NCI-H2107 treated with DMSO at 0.1 percent for 48 hours (cell line): Measurements from ENCODE around the gene CXCL5.
"Not testable (repeated sequence)": the region's sequence is repeated elsewhere in the genome, so short reads cannot be mapped to it uniquely, and the experiment has no call there.

Experiments
- DNase-seq: peaks from one replicate; lab custom pipeline; 2025; ENCODE audit not compliant: unreplicated experiment; lab: John Stamatoyannopoulos, UW

The CXCL5 gene

GRCh38 chr4:74015126-74015780, 16.8 kb upstream of the CXCL5 start:
- DNase-seq: no peak

GRCh38 chr4:74014332-74014731, 15.9 kb upstream of the CXCL5 start:
- DNase-seq: no peak

GRCh38 chr4:74013264-74013663, 14.8 kb upstream of the CXCL5 start:
- DNase-seq: no peak

- DNase-seq: no peak
Observed at GRCh38 chr4:74012130-74012529, 13.7 kb upstream of the CXCL5 start.

- no peak for DNase-seq
Observed at GRCh38 chr4:74009307-74009706, 10.8 kb upstream of the CXCL5 start.

DNA sequence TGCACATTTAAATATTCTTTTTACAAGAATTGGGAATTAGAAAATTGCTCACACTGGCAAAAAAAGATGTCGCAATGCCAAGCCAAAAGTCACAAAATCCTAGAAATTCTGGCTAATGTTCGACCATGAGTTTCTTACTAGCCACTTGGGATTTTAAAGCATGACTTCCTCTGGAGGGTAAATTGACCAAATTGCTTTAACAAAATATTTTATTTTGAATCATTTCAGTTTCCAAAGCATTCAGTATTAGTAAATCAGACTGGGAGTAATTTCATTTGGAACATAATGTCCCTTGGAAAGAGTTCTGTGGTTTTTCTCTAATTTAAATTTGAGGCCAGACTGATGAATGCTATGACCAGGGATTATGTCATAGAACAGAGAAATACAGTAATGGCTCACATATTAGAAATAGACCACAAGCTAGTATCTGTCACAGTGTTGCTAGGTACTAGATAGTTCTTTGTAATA, 7.6 kb upstream of the CXCL5 start:
- no peak for DNase-seq

- DNase-seq: no peak
Observed at GRCh38 chr4:74005528-74005927, 7.1 kb upstream of the CXCL5 start.

- DNase-seq: no peak
Observed at GRCh38 chr4:74004668-74005067, 6.2 kb upstream of the CXCL5 start.

- no peak for DNase-seq
Observed at GRCh38 chr4:74000301-74000700, 1.8 kb upstream of the CXCL5 start.

DNA sequence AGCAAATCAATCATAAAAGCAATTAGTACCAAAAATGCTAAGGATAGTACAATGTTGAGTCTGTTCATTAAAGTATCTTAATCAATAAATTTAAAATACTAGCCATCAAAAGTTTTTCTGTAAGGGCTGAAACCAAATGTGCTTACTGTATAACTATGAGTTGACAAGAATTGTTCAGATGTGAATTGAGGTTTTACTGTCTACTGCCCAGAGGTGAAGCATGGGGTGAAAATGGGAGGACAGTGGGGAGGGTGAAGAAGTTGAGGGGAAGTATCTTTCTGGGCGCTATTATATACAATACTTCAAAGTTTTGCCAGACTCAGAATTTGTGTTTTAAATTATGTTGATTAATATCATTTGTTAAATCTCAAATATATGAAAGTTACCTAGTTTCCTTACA, 6.4 kb downstream of the CXCL5 start:
- DNase-seq: no peak

DNA sequence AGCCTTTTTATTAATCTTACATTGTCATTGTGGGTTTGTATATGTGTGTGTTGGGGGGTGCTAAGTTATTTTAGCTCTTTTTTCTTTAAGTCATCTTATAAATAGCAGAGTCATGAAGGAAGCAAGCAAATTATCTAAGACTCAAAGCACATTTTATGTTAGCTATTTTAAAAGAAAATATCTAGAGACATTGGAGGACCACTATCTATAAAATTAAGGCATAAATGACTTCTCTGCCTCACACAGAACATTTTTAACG, 6.8 kb downstream of the CXCL5 start:
- no peak for DNase-seq

- DNase-seq: no peak
Observed at GRCh38 chr4:73990988-73991741, 7.3 kb downstream of the CXCL5 start.

DNA sequence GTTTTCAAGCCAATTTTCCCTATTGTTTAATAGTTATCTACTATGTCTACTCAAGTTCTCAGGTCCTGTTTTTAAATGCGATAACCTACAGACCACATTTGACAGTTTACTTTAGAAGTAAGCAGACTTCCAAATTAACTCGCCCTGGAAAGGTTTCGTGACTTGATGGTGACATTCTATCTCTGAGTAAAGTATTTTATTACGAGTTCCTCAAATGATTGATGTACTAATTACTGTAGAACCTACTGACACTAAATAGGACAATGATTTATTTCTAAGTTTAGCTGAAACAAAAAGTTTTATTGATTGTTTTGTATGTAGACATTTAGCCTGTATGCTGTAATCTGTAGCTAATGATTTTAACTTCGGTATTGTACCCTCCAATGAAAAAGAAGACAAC, 8.5 kb downstream of the CXCL5 start:
- no peak for DNase-seq

GRCh38 chr4:73989031-73989430, 9.4 kb downstream of the CXCL5 start:
- no peak for DNase-seq

DNA sequence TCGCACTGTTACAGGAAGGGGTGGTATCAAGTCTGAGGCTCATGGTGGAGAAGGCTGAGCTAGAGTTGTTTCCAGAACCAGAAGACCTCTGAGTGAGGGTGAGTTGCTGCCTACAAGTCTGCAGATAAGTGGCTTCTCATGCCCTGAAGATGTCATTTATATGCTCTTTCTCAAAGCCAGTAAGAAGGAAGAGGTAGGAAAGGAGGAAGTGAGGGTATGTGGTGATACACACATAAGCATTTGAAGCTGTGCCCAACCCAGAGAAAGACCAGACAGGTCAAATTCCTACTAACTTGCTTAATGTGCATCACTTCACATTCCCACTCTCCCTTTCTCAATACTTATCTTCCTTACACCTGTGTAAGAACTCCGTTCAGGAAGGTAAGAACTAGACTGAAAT, 10.4 kb downstream of the CXCL5 start, which contains the start of gene PPBP:
TSS of gene PPBP (minus strand) at position 130 of the 400 bp plus-strand sequence. CDS start at position 43, 87 bp downstream.
- no peak for DNase-seq

DNA sequence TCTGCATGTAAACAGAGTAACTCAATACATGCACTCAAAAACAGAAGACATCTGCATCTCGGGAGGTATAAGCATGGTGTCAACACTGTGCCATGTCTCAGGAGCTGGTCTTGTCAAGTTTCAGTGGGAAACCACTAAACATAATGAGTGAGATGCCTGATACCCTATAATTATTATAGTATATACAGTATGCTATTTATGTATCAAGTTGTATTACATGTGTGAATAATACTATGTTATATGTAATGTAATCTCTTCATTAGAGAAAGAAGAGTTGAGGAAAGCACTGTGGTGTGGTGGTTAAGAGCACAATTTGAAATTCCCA, 13.0 kb downstream of the CXCL5 start:
- DNase-seq: peak; percentile 23

DNA sequence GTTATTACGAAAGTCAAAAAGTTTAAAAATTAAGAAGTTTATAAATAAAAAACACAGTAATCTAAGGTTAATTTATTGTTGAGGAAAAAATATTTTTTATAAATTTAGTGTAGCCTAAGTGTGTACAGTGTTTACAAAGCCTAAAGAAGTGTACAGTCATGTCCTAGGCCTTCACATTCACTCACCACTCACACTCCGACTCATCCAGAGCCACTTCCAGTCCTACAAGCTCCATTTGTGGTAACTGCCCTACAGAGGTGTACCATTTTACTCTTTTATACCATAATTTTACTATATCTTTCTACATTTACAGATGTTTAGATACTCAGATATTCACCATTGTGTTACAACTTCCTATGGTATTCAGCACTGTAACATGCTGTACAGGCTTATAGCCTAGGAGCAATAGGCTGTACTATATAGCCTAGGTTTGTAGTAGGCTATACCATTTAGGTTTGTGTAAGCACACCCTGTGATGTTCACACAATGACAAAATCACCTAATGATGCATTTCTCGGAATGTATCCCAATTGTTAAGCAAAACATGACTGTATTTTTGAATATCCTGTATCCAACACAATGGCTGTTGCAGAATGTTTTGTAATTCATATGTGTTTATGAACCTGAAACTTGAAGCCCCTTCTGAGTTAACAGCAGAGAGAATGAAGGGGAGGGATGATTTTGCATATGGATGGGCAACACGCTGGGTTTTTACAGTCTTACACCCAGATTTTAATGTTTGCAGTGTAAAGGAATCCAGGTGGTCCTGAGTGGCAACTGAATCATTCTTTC, 13.5 kb downstream of the CXCL5 start:
- DNase-seq: no peak

GRCh38 chr4:73981175-73981574, 17.3 kb downstream of the CXCL5 start:
- DNase-seq: not testable (repeated sequence)

- no peak for DNase-seq
Observed at GRCh38 chr4:73979407-73979957, 19.0 kb downstream of the CXCL5 start.

GRCh38 chr4:73978886-73979285, 19.6 kb downstream of the CXCL5 start:
- DNase-seq: no peak

DNA sequence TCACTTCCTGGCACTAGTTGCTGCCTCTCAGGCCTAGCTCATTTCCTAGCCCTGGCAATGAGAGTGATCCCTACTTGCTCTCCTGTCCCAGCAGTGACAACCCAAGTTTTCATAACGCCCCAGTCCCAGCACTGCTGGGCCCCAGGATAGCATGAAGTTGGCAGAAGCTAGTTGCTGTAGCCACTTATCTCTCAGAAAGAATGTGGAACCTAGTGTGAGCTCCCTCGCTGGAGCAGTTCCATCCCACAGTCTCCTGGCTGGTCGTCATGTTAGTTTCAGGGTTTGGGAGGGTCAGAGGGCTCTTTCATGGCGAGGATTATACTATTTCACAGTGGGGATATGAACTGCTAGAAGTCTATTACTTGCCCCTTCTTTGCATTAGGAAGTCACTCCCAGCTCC, 21.8 kb downstream of the CXCL5 start:
- DNase-seq: no peak

- no peak for DNase-seq
Observed at GRCh38 chr4:73976217-73976616, 22.3 kb downstream of the CXCL5 start.
